Sigmoid colon (tissue), 4 donors: ENCODE results near the gene NEU3.
"Not testable (repeated sequence)": the region's sequence is repeated elsewhere in the genome, so short reads cannot be mapped to it uniquely, and the experiment has no call there.

Experiments
- EP300 ChIP-seq, 4 donors: sonication (generic); formaldehyde crosslinking; IDR thresholded peaks; one replicate each; pipeline ENCODE4 v1.6.1; 2017; ENCODE audit warnings: antibody characterized with exemption in 4 of 4
- POLR2A ChIP-seq, 2 donors: fragments of 450-650 bp; IDR thresholded peaks; one replicate each; pipeline ENCODE4 v1.6.1; 2016; ENCODE audit warnings: antibody characterized with exemption in 2 of 2, mild to moderate bottlenecking in 2 of 2, moderate library complexity in 2 of 2
- POLR2AphosphoS5 ChIP-seq, 4 donors: sonication (generic); formaldehyde crosslinking; IDR thresholded peaks; one replicate each; pipeline ENCODE4 v1.6.1; 2017; ENCODE audit warnings: antibody characterized with exemption in 4 of 4
- TF ChIP-seq, protein P1 (sequence below), 4 experiments: fragments of 450-650 bp in 3 of 4; fragments of 200-600 bp in 1 of 4; IDR thresholded peaks; one replicate each; pipeline ENCODE4 v1.5.1; 2016 to 2019; ENCODE audit warnings: antibody characterized with exemption in 4 of 4, mild to moderate bottlenecking in 3 of 4, moderate library complexity in 2 of 4

DNA sequence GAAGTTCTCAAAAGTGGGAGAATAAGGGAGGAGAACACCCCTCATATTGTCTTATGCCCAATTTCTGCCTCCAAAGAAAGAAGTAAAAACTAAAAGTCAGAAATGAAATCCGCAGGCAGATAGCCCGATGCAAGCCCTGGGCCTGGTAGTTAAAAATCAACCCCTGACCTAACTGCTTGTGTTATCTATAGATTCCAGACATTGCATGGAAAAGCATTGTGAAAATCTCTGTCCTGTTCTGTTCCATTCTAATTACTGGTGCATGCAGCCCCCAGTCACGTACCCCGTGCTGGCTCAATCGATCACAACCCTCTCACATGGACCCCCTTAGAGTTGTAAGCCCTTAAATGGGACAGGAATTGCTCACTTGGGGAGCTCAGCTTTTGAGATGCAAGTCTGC, 57.9 kb downstream of the NEU3 start:
- not testable (repeated sequence) for TF ChIP-seq EP300, POLR2A, POLR2AphosphoS5 (IDR thresholded peaks at IDR 0.05)
- TF ChIP-seq, protein P1, sequence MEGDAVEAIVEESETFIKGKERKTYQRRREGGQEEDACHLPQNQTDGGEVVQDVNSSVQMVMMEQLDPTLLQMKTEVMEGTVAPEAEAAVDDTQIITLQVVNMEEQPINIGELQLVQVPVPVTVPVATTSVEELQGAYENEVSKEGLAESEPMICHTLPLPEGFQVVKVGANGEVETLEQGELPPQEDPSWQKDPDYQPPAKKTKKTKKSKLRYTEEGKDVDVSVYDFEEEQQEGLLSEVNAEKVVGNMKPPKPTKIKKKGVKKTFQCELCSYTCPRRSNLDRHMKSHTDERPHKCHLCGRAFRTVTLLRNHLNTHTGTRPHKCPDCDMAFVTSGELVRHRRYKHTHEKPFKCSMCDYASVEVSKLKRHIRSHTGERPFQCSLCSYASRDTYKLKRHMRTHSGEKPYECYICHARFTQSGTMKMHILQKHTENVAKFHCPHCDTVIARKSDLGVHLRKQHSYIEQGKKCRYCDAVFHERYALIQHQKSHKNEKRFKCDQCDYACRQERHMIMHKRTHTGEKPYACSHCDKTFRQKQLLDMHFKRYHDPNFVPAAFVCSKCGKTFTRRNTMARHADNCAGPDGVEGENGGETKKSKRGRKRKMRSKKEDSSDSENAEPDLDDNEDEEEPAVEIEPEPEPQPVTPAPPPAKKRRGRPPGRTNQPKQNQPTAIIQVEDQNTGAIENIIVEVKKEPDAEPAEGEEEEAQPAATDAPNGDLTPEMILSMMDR (IDR thresholded peaks at IDR 0.05): not testable (repeated sequence)
